MM.1S (cell line): ENCODE data around the gene RTP5.

ENCODE experiments used
- DNase-seq: peaks from one replicate; pipeline ENCODE4 v3.0.0-alpha.2; 2015
- H2AFZ ChIP-seq: fragments of 300-600 bp; sonication (generic); 2 replicates; pipeline ENCODE4 v1.6.0; 2016; ENCODE audit warnings: antibody characterized with exemption, low read length
- H3F3A ChIP-seq: fragments of 300-600 bp; sonication (generic); 2 replicates; pipeline ENCODE4 v1.6.1; 2016; ENCODE audit warnings: mild to moderate bottlenecking, antibody characterized with exemption, low read length, moderate library complexity, mixed read lengths; ENCODE audit not compliant: insufficient read depth
- H3K27ac ChIP-seq: fragments of 300-600 bp; sonication (generic); 2 replicates; pipeline ENCODE4 v1.5.1; 2016; ENCODE audit warnings: mild to moderate bottlenecking, low read length
- H3K27me3 ChIP-seq: fragments of 300-600 bp; sonication (generic); replicated peaks from 2 replicates; pipeline ENCODE4 v1.6.0; 2016; ENCODE audit warnings: low read length; ENCODE audit not compliant: insufficient read depth
- H3K36me3 ChIP-seq: fragments of 300-600 bp; sonication (generic); replicated peaks from 2 replicates; pipeline ENCODE4 v1.6.1; 2016; ENCODE audit warnings: mild to moderate bottlenecking, low read length, mixed read lengths; ENCODE audit not compliant: insufficient read depth
- H3K4me1 ChIP-seq: fragments of 300-600 bp; sonication (generic); 2 replicates; pipeline ENCODE4 v1.6.1; 2016; ENCODE audit warnings: low read length, mixed read lengths
- H3K4me2 ChIP-seq: fragments of 300-600 bp; sonication (generic); 2 replicates; pipeline ENCODE4 v1.6.0; 2016; ENCODE audit warnings: low read depth, low read length
- H3K4me3 ChIP-seq: fragments of 300-600 bp; sonication (generic); 2 replicates; pipeline ENCODE4 v1.5.1; 2016; ENCODE audit warnings: low read length, mixed read lengths
- H3K79me2 ChIP-seq: fragments of 300-600 bp; sonication (generic); 2 replicates; pipeline ENCODE4 v1.6.1; 2016; ENCODE audit warnings: mixed run types, low read length, mixed read lengths
- H3K9ac ChIP-seq: fragments of 300-600 bp; sonication (generic); 2 replicates; pipeline ENCODE4 v1.6.1; 2016; ENCODE audit warnings: low read length, mixed read lengths
- H3K9me2 ChIP-seq: fragments of 300-600 bp; sonication (generic); replicated peaks from 2 replicates; pipeline ENCODE4 v1.6.1; 2016; ENCODE audit warnings: mild to moderate bottlenecking, low read length, mixed read lengths; ENCODE audit not compliant: insufficient read depth
- H3K9me3 ChIP-seq: fragments of 300-600 bp; sonication (generic); replicated peaks from 2 replicates; pipeline ENCODE4 v1.6.1; 2016; ENCODE audit warnings: mild to moderate bottlenecking, low read length, mixed read lengths; ENCODE audit not compliant: insufficient read depth
- H4K20me1 ChIP-seq: fragments of 300-600 bp; sonication (generic); 2 replicates; pipeline ENCODE4 v1.6.1; 2016; ENCODE audit warnings: mild to moderate bottlenecking, low read length, moderate library complexity, mixed read lengths; ENCODE audit not compliant: insufficient read depth
- CTCF ChIP-seq: fragments of 300-600 bp; sonication (generic); IDR thresholded peaks from 2 replicates; pipeline ENCODE4 v1.5.1; 2016; ENCODE audit warnings: antibody characterized with exemption, low read length, mixed read lengths
- EZH2 ChIP-seq: fragments of 300-600 bp; sonication (generic); optimal IDR thresholded peaks from 2 replicates; pipeline ENCODE3; 2017; ENCODE audit warnings: low read depth, mild to moderate bottlenecking, antibody characterized with exemption, low read length, mixed read lengths
- EZH2phosphoT487 ChIP-seq: fragments of 300-600 bp; sonication (generic); IDR thresholded peaks from 2 replicates; pipeline ENCODE4 v1.6.1; 2018; ENCODE audit warnings: antibody characterized with exemption, low read length

The RTP5 gene

GRCh38 chr2:241850544-241851324 is 18.8 kb upstream of the RTP5 start:
- Histone ChIP-seq H3K4me2 (no peak overlapping the region), H3K79me2 (no peaks in the 10 kb centered on the region), H3K9ac (no peak overlapping the region), H4K20me1 (no peaks in the 10 kb centered on the region), H3K27ac (no peak overlapping the region), H3F3A (no peaks in the 10 kb centered on the region), H3K36me3 (no peaks in the 10 kb centered on the region), H3K9me2 (no peaks in the 10 kb centered on the region), H3K4me1 (no peaks in the 10 kb centered on the region), H3K9me3 (no peaks in the 10 kb centered on the region), H3K4me3 (no peak overlapping the region), H3K27me3 (no peaks in the 10 kb centered on the region), H2AFZ (no peak overlapping the region)
- no peak for DNase-seq
- TF ChIP-seq EZH2phosphoT487 (no peak), CTCF (no peak), EZH2 (no peak)

DNA sequence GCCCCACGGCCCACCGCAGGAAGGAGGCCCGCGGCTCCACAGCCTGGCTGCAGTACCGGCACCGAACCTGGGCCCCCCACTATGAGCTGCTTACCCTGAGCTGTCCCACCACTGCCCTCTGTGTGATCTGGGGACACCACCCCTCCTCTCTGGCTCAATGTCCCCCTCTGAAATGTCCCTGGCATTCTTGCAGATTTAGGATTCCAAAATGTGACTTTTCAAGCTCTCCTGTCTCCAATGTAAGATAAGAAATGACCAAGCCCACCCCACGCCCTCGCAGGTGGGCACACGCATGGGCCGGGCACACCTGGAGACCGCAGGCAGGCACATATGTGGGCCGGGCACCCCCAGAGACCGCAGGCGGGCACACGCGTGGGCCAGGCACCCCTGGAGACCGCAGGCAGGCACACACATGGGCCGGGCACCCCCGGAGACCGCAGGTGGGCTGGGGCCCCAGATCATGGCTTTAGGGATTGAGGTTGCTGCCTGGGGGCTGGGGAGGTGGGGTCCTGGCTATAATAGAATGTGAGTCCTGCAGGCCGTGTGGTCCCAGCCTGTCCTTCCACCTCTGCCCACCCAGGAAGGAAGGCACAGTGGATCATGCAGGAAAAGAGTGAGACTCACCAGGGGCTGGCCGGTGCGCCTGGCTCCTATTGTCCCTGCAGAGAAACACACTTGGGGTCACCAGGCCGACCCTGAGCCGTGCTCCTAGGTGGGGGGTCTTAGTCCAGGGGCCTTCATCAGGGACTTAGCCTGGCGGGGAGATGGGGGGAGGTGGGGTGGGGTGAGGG is 18.0 kb upstream of the RTP5 start:
- no peaks in the 10 kb centered on the region for H3K27me3 ChIP-seq
- no peak overlapping the region for H3K4me2 ChIP-seq
- TF ChIP-seq EZH2: no peak
- TF ChIP-seq CTCF: no peak
- TF ChIP-seq EZH2phosphoT487: no peak
- H4K20me1 ChIP-seq: no peaks in the 10 kb centered on the region
- no peaks in the 10 kb centered on the region for H3K9me2 ChIP-seq
- H3K36me3 ChIP-seq: no peaks in the 10 kb centered on the region
- H3K79me2 ChIP-seq: no peaks in the 10 kb centered on the region
- H3K9me3 ChIP-seq: no peaks in the 10 kb centered on the region
- no peaks in the 10 kb centered on the region for H3F3A ChIP-seq
- H3K27ac ChIP-seq: no peak overlapping the region
- no peak for DNase-seq
- H3K9ac ChIP-seq: no peak overlapping the region
- H3K4me1 ChIP-seq: no peaks in the 10 kb centered on the region
- H2AFZ ChIP-seq: no peak overlapping the region
- H3K4me3 ChIP-seq: no peak overlapping the region

- Histone ChIP-seq H3K27ac (no peak overlapping the region), H3K4me1 (no peaks in the 10 kb centered on the region), H2AFZ (no peak overlapping the region), H3K4me3 (no peak overlapping the region), H3K79me2 (0 out of 2 replicates have a peak, but pooled peaks cover under 1% of the 10 kb centered on the region), H4K20me1 (no peaks in the 10 kb centered on the region), H3K36me3 (no peaks in the 10 kb centered on the region), H3K27me3 (no peaks in the 10 kb centered on the region), H3F3A (no peaks in the 10 kb centered on the region), H3K9me2 (no peaks in the 10 kb centered on the region), H3K4me2 (no peak overlapping the region), H3K9ac (no peak overlapping the region), H3K9me3 (no peaks in the 10 kb centered on the region)
- TF ChIP-seq EZH2phosphoT487 (no peak), EZH2 (no peak), CTCF (no peak)
- DNase-seq: no peak
These were observed 17.2 kb upstream of the RTP5 start for GRCh38 chr2:241852116-241852980.
